NCI-H774 (cell line): ENCODE data around the gene FFAR1.

Experiments used
- DNase-seq: peaks from one replicate; lab custom pipeline; 2025; lab: John Stamatoyannopoulos, UW

FFAR1 gene, protein sequence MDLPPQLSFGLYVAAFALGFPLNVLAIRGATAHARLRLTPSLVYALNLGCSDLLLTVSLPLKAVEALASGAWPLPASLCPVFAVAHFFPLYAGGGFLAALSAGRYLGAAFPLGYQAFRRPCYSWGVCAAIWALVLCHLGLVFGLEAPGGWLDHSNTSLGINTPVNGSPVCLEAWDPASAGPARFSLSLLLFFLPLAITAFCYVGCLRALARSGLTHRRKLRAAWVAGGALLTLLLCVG (N-terminal part only)

DNA sequence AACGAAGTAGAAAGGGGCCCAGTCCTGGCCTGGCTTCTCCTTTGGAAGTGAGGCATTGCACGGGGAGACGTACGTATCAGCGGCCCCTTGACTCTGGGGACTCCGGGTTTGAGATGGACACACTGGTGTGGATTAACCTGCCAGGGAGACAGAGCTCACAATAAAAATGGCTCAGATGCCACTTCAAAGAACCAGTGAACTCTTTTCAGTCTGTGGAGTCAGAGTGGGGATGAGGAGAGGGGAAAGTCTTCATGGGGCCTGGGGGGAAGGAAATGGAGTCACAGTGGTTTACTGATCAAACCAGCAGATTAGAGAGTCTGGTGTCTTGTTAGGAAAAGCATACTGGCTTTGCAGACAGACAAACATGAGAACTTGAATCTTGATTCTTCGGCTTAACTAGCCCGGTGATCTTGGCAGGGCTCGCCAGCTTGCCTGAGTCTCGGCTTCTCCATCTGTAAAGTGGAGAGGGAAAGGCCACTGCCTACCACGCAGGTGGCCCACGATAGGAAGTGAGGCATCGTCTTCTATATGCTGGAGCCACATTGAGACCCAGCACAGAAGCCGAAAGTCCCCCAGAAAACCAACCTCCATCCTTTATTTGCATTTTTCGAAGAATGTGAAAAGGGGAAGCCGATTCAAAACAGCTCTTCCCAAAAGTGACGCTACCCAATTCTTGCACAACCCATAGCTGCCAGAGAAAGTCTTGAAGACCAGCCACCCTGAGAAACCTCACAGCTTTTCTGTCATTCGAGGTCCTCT, at the start of gene FFAR1:
Gene FFAR1 (plus strand): TSS at position 732 of the 759 bp plus-strand sequence. CDS start 3,650 bp downstream, outside the sequence.
- DNase-seq = no peak

DNA sequence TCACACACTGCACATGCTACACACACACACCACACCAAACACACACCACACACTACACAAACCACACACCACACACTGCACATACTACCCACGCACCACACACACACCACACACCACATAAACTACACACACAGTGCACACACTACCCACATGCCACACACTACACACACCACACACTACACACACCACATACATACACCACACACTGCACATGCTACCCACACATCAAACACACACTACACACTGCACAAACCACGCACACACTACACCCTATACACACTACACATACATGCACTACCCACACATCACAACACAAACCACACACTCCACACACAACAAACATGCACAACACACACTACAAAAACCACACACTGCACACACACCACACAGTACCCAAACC, 49.8 kb upstream of the FFAR1 start:
- no peak for DNase-seq

DNA sequence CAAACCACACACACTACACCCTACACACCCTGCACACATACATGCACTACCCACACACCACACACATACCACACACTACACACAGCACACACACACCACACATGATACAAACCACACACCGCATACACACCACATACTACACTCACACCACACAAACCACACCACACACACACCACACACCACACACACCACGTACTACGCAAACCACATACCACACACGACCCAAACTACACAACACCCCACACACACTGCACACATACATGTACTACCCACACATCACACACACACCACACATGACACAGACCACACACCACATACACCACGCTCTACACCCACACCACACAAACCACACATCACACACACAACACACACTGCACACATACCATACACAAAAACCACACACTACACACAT, 49.1 kb upstream of the FFAR1 start:
- DNase-seq = no peak

DNA sequence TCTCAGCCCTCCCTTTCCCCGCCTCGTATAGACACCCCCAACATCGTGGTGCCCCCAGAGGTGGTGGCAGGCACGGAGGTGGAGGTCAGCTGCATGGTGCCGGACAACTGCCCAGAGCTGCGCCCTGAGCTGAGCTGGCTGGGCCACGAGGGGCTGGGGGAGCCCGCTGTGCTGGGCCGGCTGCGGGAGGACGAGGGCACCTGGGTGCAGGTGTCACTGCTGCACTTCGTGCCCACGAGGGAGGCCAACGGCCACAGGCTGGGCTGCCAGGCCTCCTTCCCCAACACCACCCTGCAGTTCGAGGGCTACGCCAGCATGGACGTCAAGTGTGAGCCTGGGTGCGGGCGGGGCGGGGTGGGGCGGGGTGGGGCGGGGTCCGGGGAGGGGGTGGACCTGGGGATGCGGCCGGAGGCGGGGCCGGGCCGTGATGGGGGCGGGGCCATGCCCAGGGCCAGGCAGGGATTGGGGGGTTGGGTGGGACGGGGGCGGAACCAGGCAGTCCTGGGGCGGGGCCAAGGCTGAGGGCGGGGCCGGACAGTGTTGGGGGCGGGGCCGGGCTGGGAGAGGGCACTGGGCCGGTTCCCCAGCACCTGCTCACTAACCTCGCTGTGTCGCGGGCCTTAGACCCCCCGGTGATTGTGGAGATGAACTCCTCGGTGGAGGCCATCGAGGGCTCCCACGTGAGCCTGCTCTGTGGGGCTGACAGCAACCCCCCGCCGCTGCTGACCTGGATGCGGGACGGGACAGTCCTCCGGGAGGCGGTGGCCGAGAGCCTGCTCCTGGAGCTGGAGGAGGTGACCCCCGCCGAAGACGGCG, 48.0 kb upstream of the FFAR1 start:
- no peak for DNase-seq

DNA sequence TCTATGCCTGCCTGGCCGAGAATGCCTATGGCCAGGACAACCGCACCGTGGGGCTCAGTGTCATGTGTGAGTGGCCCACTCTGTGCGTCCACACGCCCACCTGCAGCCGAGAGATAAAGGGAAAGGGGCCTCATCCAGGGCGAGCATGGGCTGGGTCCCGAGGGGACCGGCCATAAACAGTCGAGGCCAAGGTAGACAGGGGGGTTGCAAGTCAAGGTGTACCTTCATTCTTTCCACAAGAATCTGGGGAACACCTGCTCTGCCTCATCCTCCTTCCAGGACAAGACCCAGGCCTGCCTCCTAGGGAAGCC, 47.4 kb upstream of the FFAR1 start:
- DNase-seq = no peak

DNA sequence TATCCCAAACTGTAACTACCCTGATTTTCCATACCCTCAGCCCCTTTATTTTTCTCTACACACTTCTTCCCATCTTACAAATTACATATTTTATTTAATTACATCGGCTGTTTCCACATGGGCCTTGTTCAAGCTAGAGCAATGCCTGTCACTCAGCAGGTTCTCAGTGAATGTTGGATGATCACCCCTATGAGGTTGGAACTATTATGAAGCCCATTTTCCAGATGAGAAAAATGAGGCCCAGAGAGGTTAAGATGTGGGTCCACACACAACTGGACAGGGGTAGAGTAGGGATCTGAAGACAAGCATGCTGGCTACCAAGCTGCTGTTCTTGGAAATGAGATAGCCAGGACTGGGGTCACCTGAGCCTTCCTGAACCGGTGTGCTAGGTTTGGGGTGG, 45.7 kb upstream of the FFAR1 start:
- DNase-seq = no peak

DNA sequence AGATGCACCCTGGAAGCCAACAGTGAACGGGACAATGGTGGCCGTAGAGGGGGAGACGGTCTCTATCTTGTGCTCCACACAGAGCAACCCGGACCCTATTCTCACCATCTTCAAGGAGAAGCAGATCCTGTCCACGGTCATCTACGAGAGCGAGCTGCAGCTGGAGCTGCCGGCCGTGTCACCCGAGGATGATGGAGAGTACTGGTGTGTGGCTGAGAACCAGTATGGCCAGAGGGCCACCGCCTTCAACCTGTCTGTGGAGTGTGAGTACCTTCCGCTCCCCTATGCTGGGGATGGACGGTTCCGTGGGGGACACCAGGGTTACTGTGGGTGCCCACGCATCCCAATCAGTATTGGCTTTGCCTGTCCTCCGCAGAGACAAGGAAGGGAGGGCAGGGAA, 45.3 kb upstream of the FFAR1 start:
- DNase-seq = no peak

DNA sequence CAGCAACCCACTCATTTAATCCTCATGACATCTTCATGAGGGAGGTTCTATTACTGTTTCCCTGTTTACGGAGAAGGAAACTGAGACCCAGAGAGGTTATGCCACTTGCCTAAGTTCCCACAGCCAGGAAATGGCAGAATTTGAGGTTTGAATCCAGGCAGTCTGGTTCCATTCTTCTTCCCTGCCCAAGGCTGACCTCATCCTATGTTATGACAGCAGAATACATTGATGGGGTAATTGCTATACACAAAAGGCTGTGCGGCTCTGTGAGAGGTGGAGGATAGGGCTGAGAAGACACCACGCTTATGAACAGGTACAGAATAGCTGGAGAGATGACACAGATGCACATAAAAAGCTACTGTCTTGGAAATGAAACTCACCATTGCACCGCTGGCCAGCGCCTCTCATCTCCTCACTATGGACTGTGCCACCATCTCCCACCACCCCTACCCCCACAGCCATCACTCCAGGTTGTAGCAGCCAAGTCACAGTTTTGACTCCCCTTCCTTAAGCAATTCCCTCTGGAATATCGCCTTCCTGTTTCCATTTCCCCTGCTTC, 44.3 kb upstream of the FFAR1 start:
- DNase-seq = no peak

DNA sequence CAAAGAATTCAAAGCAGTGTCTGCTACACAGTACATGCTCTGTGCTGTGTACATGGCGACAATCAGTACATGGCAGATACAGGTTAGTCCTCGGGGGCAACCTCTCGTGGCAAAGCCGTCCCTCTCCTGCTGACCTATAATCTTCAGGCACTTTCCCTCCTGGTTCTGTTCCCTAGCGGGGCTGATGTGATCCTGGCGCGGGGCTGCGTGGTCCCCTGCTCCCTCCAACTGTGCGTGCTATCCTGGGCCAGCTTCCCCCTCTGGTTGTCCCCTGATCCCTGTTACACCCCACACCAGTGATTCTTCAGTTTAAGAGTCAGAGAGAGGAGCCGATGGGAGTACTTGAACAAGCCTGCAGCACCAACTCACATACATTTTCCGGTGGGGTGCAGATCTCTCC, 43.7 kb upstream of the FFAR1 start:
- DNase-seq = no peak

DNA sequence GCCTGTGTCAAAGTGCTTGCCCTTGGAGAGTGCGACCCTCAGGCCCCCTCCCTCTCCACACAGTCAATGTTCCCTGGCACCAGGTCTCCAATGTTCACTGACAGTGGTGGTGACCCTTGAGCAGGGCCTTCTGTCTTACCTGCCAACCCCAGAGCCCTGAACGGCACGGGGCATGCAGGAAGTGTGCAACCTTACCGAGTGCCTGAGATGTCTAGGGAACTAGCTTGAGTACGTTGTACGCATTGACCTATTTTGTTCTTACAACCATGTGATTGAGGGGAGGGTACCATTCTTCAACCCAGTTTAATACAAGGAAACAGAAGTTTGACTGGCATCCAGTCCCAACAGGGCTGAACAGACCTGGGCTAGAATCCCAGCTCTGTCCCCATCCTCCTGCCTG, 42.5 kb upstream of the FFAR1 start:
- no peak for DNase-seq

DNA sequence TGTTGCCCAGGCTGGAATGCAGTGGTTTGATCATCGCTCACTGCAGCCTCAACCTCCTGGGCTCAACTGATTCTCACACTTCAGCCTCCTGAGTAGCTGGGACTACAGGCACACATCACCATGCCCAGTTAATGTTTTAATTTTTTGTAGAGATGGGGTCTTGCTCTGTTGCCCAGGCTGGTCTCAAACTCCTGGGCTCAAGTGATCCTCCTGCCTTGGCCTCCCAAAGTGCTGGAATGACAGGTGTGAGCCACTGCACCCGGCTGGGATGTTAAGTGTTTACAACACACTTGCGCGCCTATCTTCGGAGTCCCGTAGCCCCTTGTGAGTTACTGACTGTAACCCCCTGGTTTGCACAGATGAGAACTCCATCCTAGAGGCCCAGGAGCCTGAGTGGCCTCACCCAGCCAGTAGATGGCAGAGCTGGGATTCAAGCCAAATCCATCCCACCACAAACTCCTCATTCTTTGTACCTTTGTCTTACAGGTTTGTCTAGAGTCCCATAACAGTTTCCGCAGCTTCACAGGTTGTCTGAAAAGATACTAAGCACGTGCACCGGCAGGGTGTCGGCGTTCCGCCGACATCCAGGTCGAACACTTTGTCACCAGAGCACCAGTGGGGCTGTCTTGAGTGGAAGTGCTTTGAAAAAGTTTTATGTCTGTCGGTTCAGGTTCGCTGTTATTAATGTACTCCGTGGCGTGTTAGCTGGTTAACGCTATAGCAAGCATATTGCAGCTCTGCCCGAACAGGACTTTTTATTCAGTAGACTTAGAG, 41.0 kb upstream of the FFAR1 start:
- no peak for DNase-seq

DNA sequence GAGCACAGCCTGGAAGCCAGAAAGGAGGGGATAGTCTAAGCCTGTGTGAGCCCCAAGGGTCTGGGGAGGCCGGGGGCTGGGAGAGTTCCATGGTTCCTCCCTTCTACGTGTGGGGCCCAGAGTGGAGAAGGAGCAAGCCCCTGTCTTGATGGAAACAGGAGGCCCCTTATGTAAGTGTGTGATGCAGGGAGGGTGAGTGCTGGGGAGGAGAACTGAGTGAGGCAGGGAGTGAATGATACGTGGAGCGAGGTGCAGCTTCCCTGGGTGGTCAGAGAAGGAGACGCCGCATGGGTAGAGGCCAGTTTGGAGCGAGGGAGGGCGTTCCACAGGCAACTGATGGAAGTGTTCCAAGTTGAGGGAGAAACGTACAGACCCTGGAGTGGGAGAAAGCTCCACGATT, 39.8 kb upstream of the FFAR1 start:
- DNase-seq = no peak

DNA sequence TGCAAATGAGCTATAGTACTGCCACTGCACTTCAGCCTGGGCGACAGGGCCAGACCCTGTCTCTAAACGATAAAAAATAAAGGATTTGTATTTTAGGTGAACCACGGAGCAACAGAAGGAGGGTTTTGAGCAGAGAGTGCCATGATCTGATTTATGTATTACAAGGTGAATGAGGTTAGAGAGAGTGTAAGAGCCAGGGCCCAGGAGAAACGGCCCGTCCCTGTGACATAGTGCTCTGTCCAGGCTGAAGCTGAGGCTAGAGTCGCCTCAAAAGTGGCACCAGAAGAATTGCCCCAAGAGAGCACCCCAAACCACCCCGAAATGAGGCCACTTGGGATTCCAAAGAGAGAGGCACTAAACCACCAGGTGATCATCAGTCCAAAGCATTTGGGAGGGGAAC, 38.8 kb upstream of the FFAR1 start:
- DNase-seq = no peak

DNA sequence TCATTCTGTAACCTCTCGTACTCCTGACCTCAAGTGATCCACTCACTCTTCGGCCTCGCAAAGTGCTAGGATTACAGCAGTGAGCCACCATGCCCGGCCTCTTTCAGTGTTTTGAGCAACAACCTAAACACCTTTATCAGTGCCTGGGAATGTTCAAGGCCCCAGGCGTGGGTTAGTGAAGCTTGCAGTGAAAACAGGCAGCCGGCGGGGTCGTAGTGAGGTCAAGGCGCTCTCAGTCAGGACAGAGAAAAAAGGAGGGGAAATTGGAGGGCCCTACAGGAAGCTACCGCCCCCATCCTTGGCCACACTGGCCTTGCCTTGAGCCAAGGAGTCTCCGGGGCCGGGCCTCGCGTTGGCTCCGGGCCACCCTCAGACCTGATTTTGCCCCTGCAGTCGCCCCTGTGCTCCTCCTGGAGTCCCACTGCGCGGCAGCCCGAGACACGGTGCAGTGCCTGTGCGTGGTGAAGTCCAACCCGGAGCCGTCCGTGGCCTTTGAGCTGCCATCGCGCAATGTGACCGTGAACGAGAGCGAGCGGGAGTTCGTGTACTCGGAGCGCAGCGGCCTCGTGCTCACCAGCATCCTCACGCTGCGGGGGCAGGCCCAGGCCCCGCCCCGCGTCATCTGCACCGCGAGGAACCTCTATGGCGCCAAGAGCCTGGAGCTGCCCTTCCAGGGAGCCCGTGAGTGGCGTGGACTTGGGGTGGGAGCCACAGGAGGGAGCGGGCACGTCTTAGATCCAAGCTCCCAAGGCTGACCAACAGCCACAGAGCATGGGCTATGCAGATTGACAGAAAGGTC, 38.0 kb upstream of the FFAR1 start:
- no peak for DNase-seq

DNA sequence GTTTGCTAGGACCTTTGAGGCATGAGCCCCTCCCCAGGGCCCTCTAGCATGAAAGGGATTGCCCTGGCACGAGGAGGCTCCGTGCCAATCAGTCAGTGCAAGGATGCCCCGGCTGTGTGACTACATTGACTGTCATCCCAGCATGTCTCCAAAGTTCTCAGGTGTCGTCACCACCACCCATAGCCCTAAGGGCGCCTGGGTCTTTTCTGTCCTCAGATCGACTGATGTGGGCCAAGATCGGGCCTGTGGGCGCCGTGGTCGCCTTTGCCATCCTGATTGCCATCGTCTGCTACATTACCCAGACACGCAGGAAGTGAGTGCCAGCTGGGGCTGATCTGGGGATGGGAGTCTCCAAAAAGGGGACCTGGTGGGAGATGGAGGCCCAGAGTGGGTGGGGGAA, 37.4 kb upstream of the FFAR1 start:
- no peak for DNase-seq

DNA sequence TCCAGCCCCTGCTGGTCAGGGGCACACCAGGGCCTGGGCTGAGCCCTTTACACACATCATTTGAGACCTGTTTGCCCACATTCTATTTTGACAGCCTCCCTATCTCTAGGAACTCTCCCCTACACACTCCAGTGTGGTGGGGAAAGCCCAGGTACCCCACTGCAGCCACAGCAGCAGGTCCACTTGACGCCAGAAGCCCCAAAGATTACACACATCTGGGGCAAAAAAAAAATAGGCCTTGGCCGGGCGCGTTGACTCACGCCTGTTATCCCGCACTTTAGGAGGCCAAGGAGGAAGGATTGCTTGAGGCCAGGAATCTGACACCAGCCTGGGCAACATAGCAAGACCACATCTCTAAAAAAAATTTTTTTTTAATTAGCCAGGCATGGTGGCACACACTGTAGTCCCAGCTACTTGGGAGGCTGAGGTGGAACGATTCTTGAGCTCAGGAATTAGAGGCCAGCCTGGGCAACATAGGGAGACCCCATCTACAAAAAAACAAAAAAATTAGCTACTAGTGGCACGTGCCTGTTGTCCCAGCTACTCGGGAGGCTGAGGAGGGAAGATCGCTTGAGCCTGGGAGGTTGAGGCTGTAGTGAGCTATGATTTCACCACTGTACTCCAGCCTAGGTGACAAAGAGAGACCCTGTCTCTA, 36.8 kb upstream of the FFAR1 start:
- DNase-seq = no peak

DNA sequence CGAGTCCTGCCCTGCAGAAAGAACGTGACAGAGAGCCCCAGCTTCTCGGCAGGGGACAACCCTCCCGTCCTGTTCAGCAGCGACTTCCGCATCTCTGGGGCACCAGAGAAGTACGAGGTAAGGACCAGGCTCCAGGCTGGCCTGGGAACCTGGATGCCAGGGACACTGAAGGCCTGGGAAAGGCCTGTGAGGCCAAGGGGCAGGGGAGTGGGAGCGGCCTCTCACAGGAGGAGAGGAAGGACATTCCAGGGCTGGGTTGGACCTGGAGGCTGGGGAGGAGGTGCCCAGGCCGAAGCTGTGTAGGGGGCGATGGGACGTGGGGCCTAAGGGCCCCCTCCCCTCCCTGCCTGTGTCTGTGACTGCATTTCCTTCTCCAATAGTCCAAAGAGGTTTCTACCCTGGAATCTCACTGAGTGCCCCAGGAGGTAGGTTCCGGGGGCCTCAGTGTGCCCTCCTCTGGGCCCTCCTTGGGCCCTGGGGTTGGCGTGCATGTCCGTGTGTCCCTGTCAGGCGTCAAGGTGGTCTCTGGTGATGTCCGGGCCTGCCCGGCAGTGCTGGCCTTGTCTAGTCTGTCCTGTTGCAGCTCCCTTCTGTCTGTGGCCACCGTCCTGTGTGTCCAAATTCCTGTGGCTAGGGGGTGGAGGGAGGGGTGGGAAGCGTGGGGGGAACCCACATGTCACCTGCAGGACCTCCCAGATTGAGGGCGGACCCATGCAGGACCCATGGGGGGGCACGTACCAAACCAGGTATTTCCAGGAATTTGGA, 35.6 kb upstream of the FFAR1 start:
- no peak for DNase-seq

DNA sequence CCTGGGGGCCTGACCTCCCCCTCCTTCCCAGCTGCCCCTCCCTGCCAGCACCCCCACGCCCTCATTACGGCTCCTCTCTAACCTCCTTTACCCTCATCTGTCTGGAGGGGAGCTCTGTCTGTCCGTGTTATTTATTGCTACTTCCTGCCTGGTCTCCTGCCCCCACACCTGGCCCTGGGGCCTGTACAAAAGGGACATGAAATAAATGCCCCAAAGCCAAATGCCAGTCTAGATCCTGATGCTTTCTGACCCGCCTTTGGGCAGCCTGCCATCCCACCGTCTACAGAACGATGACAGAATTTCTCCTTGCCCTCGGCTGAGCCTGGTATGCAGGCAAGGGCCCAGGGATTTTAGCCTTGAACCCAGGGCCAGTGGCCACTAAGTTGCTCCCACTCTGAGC, 34.1 kb upstream of the FFAR1 start:
- no peak for DNase-seq

DNA sequence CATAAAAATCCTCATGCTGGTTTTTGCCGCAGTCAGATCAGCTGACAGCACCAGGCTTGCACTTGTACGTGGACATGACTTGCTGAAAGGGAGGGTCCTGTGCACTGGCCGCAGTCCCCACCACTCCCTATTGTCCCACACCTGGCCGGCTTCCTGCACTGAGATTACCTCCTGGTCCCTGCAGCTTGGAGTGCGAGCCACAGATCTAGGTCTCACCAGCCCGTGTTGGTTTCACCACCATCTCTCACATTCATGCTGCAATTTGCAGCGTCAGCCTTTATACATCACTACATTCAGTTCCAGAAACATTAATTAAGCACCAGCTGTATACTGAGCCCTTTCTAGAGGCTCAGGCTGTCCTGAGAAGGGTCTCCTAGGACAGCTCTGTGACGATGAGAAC, 33.7 kb upstream of the FFAR1 start:
- no peak for DNase-seq
